ENCODE measurements around the gene MYD88. TPM values are rescaled to one million over a fixed set of nuclear protein-coding genes. Genes with fewer than 3 reads are reported as not detected.

The MYD88 gene
- total RNA-seq, 4 donors from 2014 or later: 32.6 to 109 (median 45.8) TPM

- TF ChIP-seq CTCF (IDR thresholded peaks at IDR 0.05; ENCODE audit: low read depth): no peak
Observed at GRCh38 chr3:38150780-38151528, 12.5 kb downstream of the MYD88 start.

DNA sequence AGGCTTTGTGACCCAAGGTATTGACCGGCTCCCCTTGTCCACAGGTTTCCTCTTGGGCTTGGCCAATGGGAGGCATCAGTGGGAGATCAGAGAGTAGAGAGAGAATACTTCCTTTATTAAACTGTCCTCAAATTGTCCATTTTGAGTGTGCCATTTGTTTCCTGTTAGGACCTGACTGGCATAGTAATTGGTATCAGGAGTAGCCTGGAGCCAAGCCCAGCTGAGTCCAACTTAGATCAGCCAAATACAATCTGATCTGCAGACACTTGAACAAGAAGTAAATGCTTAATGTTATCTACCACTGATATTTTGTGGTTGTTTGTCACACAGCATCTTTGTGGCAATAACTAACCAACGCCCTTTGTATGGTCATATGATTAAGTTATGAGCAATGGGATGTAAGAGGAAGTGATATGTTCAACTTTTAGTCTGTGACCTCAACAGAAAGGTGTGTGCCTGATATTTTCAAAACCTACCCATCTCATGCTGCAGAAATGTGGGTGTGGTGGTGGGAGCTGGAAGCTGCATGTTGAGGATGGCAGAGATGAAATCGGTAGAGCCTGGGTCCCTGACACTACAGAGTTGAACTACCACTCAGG, 13.3 kb downstream of the MYD88 start:
- no peak for TF ChIP-seq CTCF (IDR thresholded peaks at IDR 0.05; ENCODE audit: low read depth)

DNA sequence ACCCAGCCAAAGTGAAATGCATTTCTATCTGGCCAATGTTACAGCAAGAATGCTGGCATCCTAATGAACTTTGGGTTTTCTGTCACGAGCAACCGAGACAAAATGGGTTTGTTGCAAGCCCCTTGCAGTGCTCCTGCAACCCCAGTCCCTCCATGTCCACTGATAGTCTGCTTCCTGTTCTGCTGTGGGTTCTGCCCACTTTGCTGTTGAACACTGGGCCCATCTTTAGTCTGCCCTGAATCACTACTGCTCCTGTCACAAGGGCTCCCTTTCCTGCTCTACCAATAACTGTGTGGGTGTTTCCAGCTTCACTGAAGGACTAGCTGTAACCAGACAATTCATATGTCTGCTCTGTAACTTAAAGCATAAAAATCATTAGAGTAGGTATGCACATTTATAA, 14.1 kb downstream of the MYD88 start:
- no peak for TF ChIP-seq CTCF (IDR thresholded peaks at IDR 0.05; ENCODE audit: low read depth)

- no peak for TF ChIP-seq CTCF (IDR thresholded peaks at IDR 0.05; ENCODE audit: low read depth)
Observed at GRCh38 chr3:38153221-38153620, 14.8 kb downstream of the MYD88 start.

GRCh38 chr3:38154033-38154494, 15.6 kb downstream of the MYD88 start:
- TF ChIP-seq CTCF (IDR thresholded peaks at IDR 0.05; ENCODE audit: low read depth): no peak

GRCh38 chr3:38154625-38155255, 16.3 kb downstream of the MYD88 start:
- no peak for TF ChIP-seq CTCF (IDR thresholded peaks at IDR 0.05; ENCODE audit: low read depth)

GRCh38 chr3:38155825-38156224, 17.4 kb downstream of the MYD88 start:
- TF ChIP-seq CTCF (IDR thresholded peaks at IDR 0.05; ENCODE audit: low read depth): no peak
